GM10847 (cell line): ENCODE data around the gene PIGBOS1.

Experiments used
- POLR2A ChIP-seq: IDR thresholded peaks from 2 replicates; pipeline ENCODE4 v1.6.1; 2011; ENCODE audit not compliant: insufficient read length; ENCODE audit errors: extremely low read depth

PIGBOS1 gene

GRCh38 chr15:55279100-55279745 is 39.7 kb downstream of the PIGBOS1 start:
- no peak for TF ChIP-seq POLR2A

- no peak for TF ChIP-seq POLR2A
These were observed 41.2 kb downstream of the PIGBOS1 start for GRCh38 chr15:55277715-55278114.

- no peak for TF ChIP-seq POLR2A
These were observed 41.8 kb downstream of the PIGBOS1 start for GRCh38 chr15:55277116-55277564.

GRCh38 chr15:55276324-55276723 is 42.6 kb downstream of the PIGBOS1 start:
- TF ChIP-seq POLR2A: no peak

GRCh38 chr15:55270291-55270690 is 48.6 kb downstream of the PIGBOS1 start:
- TF ChIP-seq POLR2A: no peak

GRCh38 chr15:55268176-55268695 is 50.7 kb downstream of the PIGBOS1 start:
- TF ChIP-seq POLR2A: no peak

- no peak for TF ChIP-seq POLR2A
These were observed 51.3 kb downstream of the PIGBOS1 start for GRCh38 chr15:55267401-55268175.
